H1 (cell line): ENCODE measurements around the gene HIBCH. TPM values are rescaled to one million over a fixed set of nuclear protein-coding genes. Genes with fewer than 3 reads are reported as not detected.

Experiments
- CTCF ChIA-PET: fragments of 300-600 bp; sonication (Branson Sonifier 250); formaldehyde crosslinking; loops from one replicate; lab custom pipeline; 2021; ENCODE audit not compliant: partially characterized antibody; lab: Charles Lee
- POLR2A ChIA-PET: fragments of 300-600 bp; sonication (Branson Sonifier 250); formaldehyde crosslinking; loops from one replicate; lab custom pipeline; 2021; ENCODE audit warnings: inconsistent platforms; ENCODE audit not compliant: partially characterized antibody; lab: Charles Lee
- DNase-seq, 2 experiments: peaks; one replicate each; pipeline versions ENCODE4 v3.0.0 to v3.0.0-alpha.2; 2010 to 2022; ENCODE audit warnings: low spot score in 2 of 2, low read depth in 1 of 2, mixed read lengths in 1 of 2
- FAIRE-seq: peaks from 2 replicates; lab custom pipeline; 2011; peaks lifted over from hg19 to GRCh38; lab: Jason Lieb, UNC
- H2AFZ ChIP-seq: 2 replicates; pipeline ENCODE4 v1.8.1; 2012; ENCODE audit warnings: low read length, inconsistent platforms
- H2AK5ac ChIP-seq: 2 replicates; pipeline ENCODE4 v1.6.1; 2013; ENCODE audit warnings: low read depth, low read length
- H2BK120ac ChIP-seq: replicated peaks from 2 replicates; pipeline ENCODE3; 2013; ENCODE audit warnings: low read depth, low read length, inconsistent platforms
- H2BK12ac ChIP-seq: 2 replicates; pipeline ENCODE4 v1.6.1; 2013; ENCODE audit warnings: low read depth, low read length
- H2BK15ac ChIP-seq: 2 replicates; pipeline ENCODE4 v1.6.1; 2013; ENCODE audit warnings: low read length
- H2BK20ac ChIP-seq: 2 replicates; pipeline ENCODE4 v1.6.1; 2013; ENCODE audit warnings: low read length
- H2BK5ac ChIP-seq: 2 replicates; pipeline ENCODE4 v1.6.1; 2013; ENCODE audit warnings: low read depth, low read length
- H3K14ac ChIP-seq: 2 replicates; pipeline ENCODE4 v1.6.1; 2013; ENCODE audit warnings: inconsistent platforms; ENCODE audit not compliant: insufficient read length
- H3K18ac ChIP-seq: 2 replicates; pipeline ENCODE4 v1.6.1; 2013; ENCODE audit warnings: low read length; ENCODE audit errors: extremely low read depth
- H3K23ac ChIP-seq: 2 replicates; pipeline ENCODE4 v1.6.1; 2013; ENCODE audit warnings: inconsistent platforms; ENCODE audit not compliant: insufficient read length
- H3K23me2 ChIP-seq: 2 replicates; pipeline ENCODE4 v1.6.1; 2013; ENCODE audit warnings: low read depth, low read length
- H3K27ac ChIP-seq: 2 replicates; pipeline ENCODE4 v1.6.1; 2011; ENCODE audit warnings: low read depth, low read length, inconsistent platforms
- H3K27me3 ChIP-seq, 4 experiments: replicated peaks in 1 of 4; 1 replicate in 1 of 4; 2 replicates in 3 of 4; pipeline versions ENCODE4 v1.6.1 to v1.8.1; 2011 to 2013; ENCODE audit warnings: low read length in 3 of 4, mild to moderate bottlenecking in 3 of 4, inconsistent platforms in 2 of 4, mixed read lengths in 2 of 4, moderate library complexity in 1 of 4; ENCODE audit not compliant: control insufficient read depth in 3 of 4, insufficient read depth in 3 of 4; ENCODE audit errors: extremely low read depth in 1 of 4
- H3K36me3 ChIP-seq, 4 experiments: 2 replicates each; pipeline versions ENCODE4 v1.6.1 to v1.8.1; 2011 to 2013; ENCODE audit warnings: mild to moderate bottlenecking in 4 of 4, low read length in 3 of 4, moderate library complexity in 2 of 4, control low read depth in 1 of 4, inconsistent platforms in 1 of 4; ENCODE audit not compliant: insufficient read depth in 4 of 4, control insufficient read depth in 2 of 4
- H3K4ac ChIP-seq: replicated peaks from 2 replicates; pipeline ENCODE3; 2013; ENCODE audit warnings: low read length, low read depth, mixed read lengths, inconsistent platforms; ENCODE audit not compliant: insufficient read length
- H3K4me1 ChIP-seq, 4 experiments: replicated peaks in 1 of 4; 1 replicate in 1 of 4; 2 replicates in 3 of 4; pipeline versions ENCODE4 v1.6.1 to v1.8.1; 2011 to 2013; ENCODE audit warnings: low read length in 3 of 4, inconsistent platforms in 2 of 4, mixed read lengths in 1 of 4; ENCODE audit not compliant: insufficient read depth in 4 of 4, control insufficient read depth in 3 of 4
- H3K4me2 ChIP-seq, 2 experiments: 2 replicates each; pipeline versions ENCODE4 v1.6.1 to v1.8.1; 2011 to 2013; ENCODE audit warnings: low read depth in 2 of 2, low read length in 2 of 2, control low read depth in 1 of 2, inconsistent platforms in 1 of 2, mild to moderate bottlenecking in 1 of 2; ENCODE audit not compliant: insufficient read depth in 1 of 2
- H3K4me3 ChIP-seq, 4 experiments: fragments of 200-600, 300-600 bp in 1 of 4; sonication (generic), shearing (Covaris generic), sonication (Bioruptor Twin) in 1 of 4; 2 replicates each; pipeline versions ENCODE4 v1.5.1 to v1.8.1; 2011 to 2016; ENCODE audit warnings: low read length in 4 of 4, low read depth in 3 of 4, control low read depth in 2 of 4, inconsistent platforms in 2 of 4, mild to moderate bottlenecking in 2 of 4, mixed read lengths in 1 of 4, moderate library complexity in 1 of 4; ENCODE audit not compliant: insufficient read depth in 2 of 4; ENCODE audit errors: extremely low read depth in 1 of 4
- H3K56ac ChIP-seq: replicated peaks from 2 replicates; pipeline ENCODE3; 2013; ENCODE audit warnings: low read depth, mild to moderate bottlenecking, mixed read lengths, low read length, inconsistent platforms; ENCODE audit not compliant: insufficient read length
- H3K79me1 ChIP-seq: 2 replicates; pipeline ENCODE4 v1.6.1; 2013; ENCODE audit warnings: low read depth, low read length, control low read depth
- H3K79me2 ChIP-seq, 2 experiments: 2 replicates each; pipeline versions ENCODE4 v1.6.1 to v1.8.1; 2012 to 2013; ENCODE audit warnings: low read length in 2 of 2, mild to moderate bottlenecking in 2 of 2, inconsistent platforms in 1 of 2; ENCODE audit not compliant: insufficient read depth in 2 of 2, control insufficient read depth in 1 of 2
- H3K9ac ChIP-seq, 4 experiments: replicated peaks in 1 of 4; 1 replicate in 1 of 4; 2 replicates in 3 of 4; pipeline versions ENCODE4 v1.6.1 to v1.8.1; 2011 to 2013; ENCODE audit warnings: low read depth in 3 of 4, low read length in 3 of 4, control low read depth in 2 of 4, mild to moderate bottlenecking in 2 of 4, moderate library complexity in 2 of 4, inconsistent platforms in 1 of 4; ENCODE audit errors: extremely low read depth in 1 of 4
- H3K9me3 ChIP-seq, 2 experiments: 2 replicates each; pipeline versions ENCODE4 v1.6.1 to v1.8.1; 2012 to 2013; ENCODE audit warnings: mild to moderate bottlenecking in 2 of 2, moderate library complexity in 2 of 2, control low read depth in 1 of 2, inconsistent platforms in 1 of 2, low read depth in 1 of 2, low read length in 1 of 2, mixed read lengths in 1 of 2; ENCODE audit not compliant: insufficient read depth in 2 of 2
- H4K20me1 ChIP-seq, 2 experiments: replicated peaks in 1 of 2; 2 replicates each; pipeline versions ENCODE3 to v1.8.1; 2011 to 2013; ENCODE audit warnings: inconsistent platforms in 2 of 2, low read length in 2 of 2, mild to moderate bottlenecking in 1 of 2; ENCODE audit not compliant: insufficient read depth in 2 of 2, control insufficient read depth in 1 of 2
- H4K5ac ChIP-seq: 2 replicates; pipeline ENCODE4 v1.6.1; 2013; ENCODE audit warnings: low read length, low read depth, mixed read lengths, inconsistent platforms; ENCODE audit not compliant: insufficient read length
- H4K8ac ChIP-seq: 2 replicates; pipeline ENCODE4 v1.8.0; 2013; ENCODE audit warnings: mild to moderate bottlenecking, moderate library complexity, low read length, inconsistent platforms; ENCODE audit not compliant: insufficient read depth; ENCODE audit errors: extremely low read depth
- H4K91ac ChIP-seq: replicated peaks from 2 replicates; pipeline ENCODE3; 2013; ENCODE audit warnings: low read length, mixed read lengths, inconsistent platforms; ENCODE audit not compliant: insufficient read length
- CHD1 ChIP-seq: IDR thresholded peaks from 2 replicates; pipeline ENCODE4 v1.6.1; 2012; ENCODE audit warnings: low read depth, low read length, improper control_type of control experiment
- CTBP2 ChIP-seq: IDR thresholded peaks from 2 replicates; pipeline ENCODE4 v1.7.0; 2011; ENCODE audit warnings: borderline replicate concordance, mild to moderate bottlenecking, moderate library complexity, mixed read lengths, low read length; ENCODE audit not compliant: insufficient read depth, insufficient read length
- EP300 ChIP-seq, 2 experiments: IDR thresholded peaks; 1 replicate in 1 of 2; 2 replicates in 1 of 2; pipeline ENCODE4 v1.6.1; 2011 to 2012; ENCODE audit warnings: low read depth in 2 of 2, low read length in 2 of 2, mild to moderate bottlenecking in 2 of 2, borderline replicate concordance in 1 of 2, inconsistent platforms in 1 of 2, moderate library complexity in 1 of 2
- KDM4A ChIP-seq: IDR thresholded peaks from one replicate; pipeline ENCODE4 v1.7.1; 2012; ENCODE audit warnings: low read depth, mild to moderate bottlenecking, moderate library complexity, low read length, inconsistent platforms; ENCODE audit not compliant: severe bottlenecking
- KDM5A ChIP-seq: fragments of 200-600 bp; IDR thresholded peaks from 2 replicates; pipeline ENCODE4 v1.7.1; 2012; ENCODE audit warnings: mild to moderate bottlenecking, low read length, inconsistent platforms, mixed read lengths
- POU5F1 ChIP-seq: IDR thresholded peaks from 2 replicates; pipeline ENCODE4 v1.6.1; 2011; ENCODE audit warnings: low read depth, mild to moderate bottlenecking, low read length, moderate library complexity
- RBBP5 ChIP-seq: IDR thresholded peaks from 2 replicates; pipeline ENCODE4 v1.7.1; 2012; ENCODE audit warnings: low read depth, mild to moderate bottlenecking, inconsistent platforms, low read length, moderate library complexity, borderline replicate concordance
- RFX5 ChIP-seq: IDR thresholded peaks from 2 replicates; pipeline ENCODE4 v1.6.1; 2011; ENCODE audit warnings: low read depth, low read length, improper control_type of control experiment, borderline replicate concordance
- SIRT6 ChIP-seq: IDR thresholded peaks from one replicate; pipeline ENCODE4 v1.7.1; 2012; ENCODE audit warnings: low read length, inconsistent platforms
- SRF ChIP-seq: IDR thresholded peaks from 2 replicates; pipeline ENCODE4 v1.6.1; 2011; ENCODE audit warnings: mild to moderate bottlenecking, low read depth, low read length, moderate library complexity
- TBP ChIP-seq: IDR thresholded peaks from 2 replicates; pipeline ENCODE4 v1.6.1; 2011; ENCODE audit warnings: low read depth, low read length, improper control_type of control experiment
- TCF12 ChIP-seq: IDR thresholded peaks from 2 replicates; pipeline ENCODE4 v1.6.1; 2011; ENCODE audit warnings: low read depth, mild to moderate bottlenecking, low read length
- TEAD4 ChIP-seq: IDR thresholded peaks from 2 replicates; pipeline ENCODE4 v1.6.1; 2012; ENCODE audit warnings: low read depth, low read length, inconsistent platforms, mixed read lengths
- WGBS, 2 experiments: shearing (Covaris generic) in 1 of 2; methylation state at CpG; one replicate each; pipeline versions ENCODE4 v1.1.6 to v1.1.7; 2013 to 2015; ENCODE audit warnings: low lambda C conversion rate in 2 of 2, mixed read lengths in 2 of 2, inconsistent platforms in 1 of 2, low coverage in 1 of 2, missing lambda C conversion rate in 1 of 2; ENCODE audit not compliant: insufficient replicate concordance in 2 of 2, insufficient coverage in 1 of 2, insufficient read length in 1 of 2; ENCODE audit errors: extremely low coverage in 1 of 2, missing lambda C conversion rate in 1 of 2; 5-methylcytosine and 5-hydroxymethylcytosine counted together
- polyA plus RNA-seq, 7 experiments: library from polyadenylated mRNA; depleted of rRNA in 3 of 7; stranded (reverse) in 5 of 7; unstranded in 2 of 7; fragments of >200 nt in 5 of 7; fragments of 200-250 nt in 2 of 7; gene quantifications; 1 replicate in 5 of 7; 2 replicates in 1 of 7; 4 replicates in 1 of 7; pipeline versions ENCODE4 v1.2.1 to v1.2.3, GENCODE V29; 2011 to 2013; ENCODE audit warnings: missing spikeins in 2 of 7, mixed read lengths in 2 of 7
- total RNA-seq: library from RNA; stranded (reverse); fragmentation: NEBNext Ultra II Directional; extraction: Animal tissue kit (Norgen Biotek cat#: 25700); gene quantifications from 2 replicates; pipeline ENCODE4 v1.2.1, GENCODE V29; 2021
- TF ChIP-seq, protein P1 (sequence below): IDR thresholded peaks from 2 replicates; pipeline ENCODE4 v1.6.1; 2011; ENCODE audit warnings: low read depth, mild to moderate bottlenecking, low read length; ENCODE audit not compliant: insufficient read depth

HIBCH gene
- total and polyA plus RNA-seq, 2 of the 8 experiments (the other 6 are each of a cell fraction or from before 2014, with no cell fraction given) = 7.5 to 31.8 TPM

- Histone ChIP-seq H4K8ac (no peak overlapping the region), H3K4ac (no peak overlapping the region), H4K20me1 (no peaks in the 10 kb centered on the region), H4K5ac (no peak overlapping the region), H3K56ac (no peak overlapping the region), H3K23ac (no peak overlapping the region), H2BK120ac (no peak overlapping the region), H2BK15ac (no peak overlapping the region), H3K4me1 (no peaks in the 10 kb centered on the region), H2BK5ac (no peak overlapping the region), H3K79me1 (no peaks in the 10 kb centered on the region), H3K4me3 (no peak overlapping the region), H3K9me3 (no peaks in the 10 kb centered on the region), H3K27ac (no peak overlapping the region), H2AK5ac (no peak overlapping the region), H3K36me3 (peaks cover 0 to 6% (median 0%) of the 10 kb centered on the region in 4 experiments; a peak in 1 of 8 replicates), H2AFZ (no peak overlapping the region), H3K79me2 (no peaks in the 10 kb centered on the region), H3K27me3 (no peaks in the 10 kb centered on the region), H3K14ac (no peak overlapping the region), H4K91ac (no peak overlapping the region), H3K18ac (no peak overlapping the region), H2BK12ac (no peak overlapping the region), H3K4me2 (no peak overlapping the region), H3K9ac (no peak overlapping the region), H2BK20ac (no peak overlapping the region), H3K23me2 (no peaks in the 10 kb centered on the region)
- no peak for FAIRE-seq
- POLR2A ChIA-PET = no interaction called here
- CTCF ChIA-PET = interaction anchor here (0.6 to 1.1 kb wide), 2 partner anchors 25 to 898 kb away, joined by 3 to 4 read pairs; a partner anchor contains a TSS
- WGBS, 2 experiments = 95% methylated on average over 4 of the region's 4 CpGs; no CpG with 5 or more reads in 1 of the 2 experiments
- TF ChIP-seq SRF = no peak
- no peak for TF ChIP-seq POU5F1
- no peak for TF ChIP-seq KDM4A
- no peak for TF ChIP-seq RBBP5
- no peak for TF ChIP-seq TCF12
- TF ChIP-seq TEAD4 = no peak
- TF ChIP-seq SIRT6 = no peak
- no peak for TF ChIP-seq EP300 (IDR thresholded peaks at IDR 0.05; ENCODE audit: borderline replicate concordance in 1 of 2, low read depth in 2 of 2, low read length in 2 of 2)
- no peak for TF ChIP-seq CTBP2
- TF ChIP-seq CHD1 = no peak
- no peak for TF ChIP-seq TBP
- no peak for TF ChIP-seq RFX5
- TF ChIP-seq, protein P1, sequence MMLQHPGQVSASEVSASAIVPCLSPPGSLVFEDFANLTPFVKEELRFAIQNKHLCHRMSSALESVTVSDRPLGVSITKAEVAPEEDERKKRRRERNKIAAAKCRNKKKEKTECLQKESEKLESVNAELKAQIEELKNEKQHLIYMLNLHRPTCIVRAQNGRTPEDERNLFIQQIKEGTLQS = no peak
- no peak for TF ChIP-seq KDM5A
- DNase-seq = no peak
These were observed 114.0 kb downstream of the HIBCH start for GRCh38 chr2:190205657-190206056.
